Measurements from ENCODE around the gene SECISBP2. TPM values are rescaled to one million over a fixed set of nuclear protein-coding genes. Genes with fewer than 3 reads are reported as not detected.

SECISBP2 gene
- total RNA-seq, 1 donor from 2014 or later, result 56.7 TPM

DNA sequence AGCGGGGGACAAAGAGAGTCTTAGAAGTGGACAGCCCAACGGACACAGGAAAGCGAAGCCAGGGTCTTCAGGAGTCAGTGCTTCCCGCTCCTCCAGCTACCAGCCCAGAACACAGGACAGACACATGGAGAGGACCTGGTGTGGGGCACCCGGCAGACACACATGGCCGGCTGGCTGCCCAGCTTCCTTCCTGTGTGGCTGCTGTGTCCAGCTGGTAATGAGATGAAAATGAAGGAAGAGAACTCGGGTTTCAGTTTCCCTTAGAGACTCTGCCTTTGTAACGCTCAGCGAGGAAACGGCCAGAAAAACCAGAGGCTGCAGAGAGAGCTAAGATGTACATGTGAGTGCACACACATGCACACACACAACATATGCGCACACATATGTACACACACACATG lies 87.5 kb downstream of the SECISBP2 start:
- peaks cover 76% of the 10 kb centered on the region for H3K27me3 Mint-ChIP-seq (ENCODE audit: low read depth)
- H3K4me3 Mint-ChIP-seq, result no peak overlapping the region
- TF ChIP-seq, protein P1, sequence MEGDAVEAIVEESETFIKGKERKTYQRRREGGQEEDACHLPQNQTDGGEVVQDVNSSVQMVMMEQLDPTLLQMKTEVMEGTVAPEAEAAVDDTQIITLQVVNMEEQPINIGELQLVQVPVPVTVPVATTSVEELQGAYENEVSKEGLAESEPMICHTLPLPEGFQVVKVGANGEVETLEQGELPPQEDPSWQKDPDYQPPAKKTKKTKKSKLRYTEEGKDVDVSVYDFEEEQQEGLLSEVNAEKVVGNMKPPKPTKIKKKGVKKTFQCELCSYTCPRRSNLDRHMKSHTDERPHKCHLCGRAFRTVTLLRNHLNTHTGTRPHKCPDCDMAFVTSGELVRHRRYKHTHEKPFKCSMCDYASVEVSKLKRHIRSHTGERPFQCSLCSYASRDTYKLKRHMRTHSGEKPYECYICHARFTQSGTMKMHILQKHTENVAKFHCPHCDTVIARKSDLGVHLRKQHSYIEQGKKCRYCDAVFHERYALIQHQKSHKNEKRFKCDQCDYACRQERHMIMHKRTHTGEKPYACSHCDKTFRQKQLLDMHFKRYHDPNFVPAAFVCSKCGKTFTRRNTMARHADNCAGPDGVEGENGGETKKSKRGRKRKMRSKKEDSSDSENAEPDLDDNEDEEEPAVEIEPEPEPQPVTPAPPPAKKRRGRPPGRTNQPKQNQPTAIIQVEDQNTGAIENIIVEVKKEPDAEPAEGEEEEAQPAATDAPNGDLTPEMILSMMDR (conservative IDR thresholded peaks at IDR 0.05), result no peak
- no peaks in the 10 kb centered on the region for H3K4me1 Mint-ChIP-seq
- peak overlapping the region; percentile 78 for H3K27ac Mint-ChIP-seq (ENCODE audit: unreplicated experiment)
- peaks cover 4% of the 10 kb centered on the region for H3K9me3 Mint-ChIP-seq
- H3K36me3 Mint-ChIP-seq (ENCODE audit: low read depth), result peaks cover 24% of the 10 kb centered on the region
- no peak for DNase-seq (ENCODE audit: low read depth, low spot score)

DNA sequence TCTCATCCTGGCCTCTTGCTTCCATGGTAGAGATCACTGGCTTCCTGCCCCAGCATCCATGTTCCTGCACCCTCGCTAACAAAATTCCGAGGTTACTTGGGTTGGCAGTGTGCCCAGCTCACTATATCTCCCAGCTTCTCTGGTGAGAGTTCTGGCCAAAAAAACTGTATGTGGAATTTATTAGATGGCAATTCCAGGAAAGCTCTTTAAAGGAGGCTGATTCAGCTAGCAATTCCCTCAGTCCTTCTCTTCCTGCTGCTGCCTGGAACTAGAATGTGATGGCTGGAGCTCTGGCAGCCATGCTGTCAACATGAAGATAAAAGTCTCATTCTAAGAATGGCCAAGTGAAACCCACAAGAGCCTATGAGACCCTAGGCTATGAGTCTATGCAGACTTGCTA lies 88.8 kb downstream of the SECISBP2 start:
- peaks cover 4% of the 10 kb centered on the region for H3K9me3 Mint-ChIP-seq
- H3K36me3 Mint-ChIP-seq (ENCODE audit: low read depth), result peaks cover 19% of the 10 kb centered on the region
- TF ChIP-seq, protein P1 (conservative IDR thresholded peaks at IDR 0.05), result no peak
- H3K27me3 Mint-ChIP-seq (ENCODE audit: low read depth), result peaks cover 79% of the 10 kb centered on the region
- no peak overlapping the region for H3K4me3 Mint-ChIP-seq
- H3K27ac Mint-ChIP-seq (ENCODE audit: unreplicated experiment), result no peak overlapping the region
- peaks cover 6% of the 10 kb centered on the region for H3K4me1 Mint-ChIP-seq
- no peak for DNase-seq (ENCODE audit: low read depth, low spot score)

DNA sequence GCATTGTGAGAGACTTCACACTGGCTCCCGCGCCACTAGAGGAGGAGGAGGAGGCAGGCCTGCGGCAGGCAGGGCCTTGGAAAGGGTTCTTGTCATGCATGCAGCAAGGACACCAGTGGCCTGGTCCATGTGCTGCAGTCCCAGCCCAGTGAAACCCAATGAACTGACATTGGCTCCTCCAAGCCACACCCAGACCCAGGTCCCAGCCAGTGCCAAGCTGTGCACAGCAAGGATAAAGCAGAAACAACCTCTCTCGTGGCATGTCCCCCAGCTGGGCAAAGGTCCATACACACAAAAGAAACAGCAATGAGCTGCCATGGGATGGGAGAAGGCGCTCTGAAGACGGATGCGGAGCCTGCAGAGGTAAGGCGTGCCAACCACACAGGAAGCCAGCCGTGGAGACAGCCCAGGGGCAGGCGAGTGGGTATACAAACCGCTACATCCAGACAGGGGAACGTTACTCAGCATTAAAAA lies 90.4 kb downstream of the SECISBP2 start:
- H3K27ac Mint-ChIP-seq (ENCODE audit: unreplicated experiment), result no peak overlapping the region
- H3K4me1 Mint-ChIP-seq, result peaks cover 21% of the 10 kb centered on the region
- TF ChIP-seq, protein P1 (conservative IDR thresholded peaks at IDR 0.05), result no peak

More for the DNA sequence above, 90.4 kb downstream of the SECISBP2 start:
- peaks cover 17% of the 10 kb centered on the region for H3K36me3 Mint-ChIP-seq (ENCODE audit: low read depth)
- peaks cover 83% of the 10 kb centered on the region for H3K27me3 Mint-ChIP-seq (ENCODE audit: low read depth)
- no peak overlapping the region for H3K4me3 Mint-ChIP-seq
- no peak for DNase-seq (ENCODE audit: low read depth, low spot score)
- H3K9me3 Mint-ChIP-seq, result peaks cover 4% of the 10 kb centered on the region

Small RNA genes within 50 kb of the gene (microRNA-seq; reads per million reads assigned to microRNA genes)
- 1.8 reads per million for gene MIR3153

Other genes starting within 250 kb of the SECISBP2 start
- gene SHC3, start 139.7 kb upstream of the SECISBP2 start, total RNA-seq, result 14.9 and 17.7 TPM in 2 replicates
- 174 and 184 TPM in 2 replicates for gene CKS2, start 7.3 kb upstream of the SECISBP2 start, total RNA-seq
- 32.3 and 33.5 TPM in 2 replicates for gene SEMA4D, start 179.6 kb downstream of the SECISBP2 start, total RNA-seq